ENCODE data around the gene ACCSL.

The ACCSL gene

DNA sequence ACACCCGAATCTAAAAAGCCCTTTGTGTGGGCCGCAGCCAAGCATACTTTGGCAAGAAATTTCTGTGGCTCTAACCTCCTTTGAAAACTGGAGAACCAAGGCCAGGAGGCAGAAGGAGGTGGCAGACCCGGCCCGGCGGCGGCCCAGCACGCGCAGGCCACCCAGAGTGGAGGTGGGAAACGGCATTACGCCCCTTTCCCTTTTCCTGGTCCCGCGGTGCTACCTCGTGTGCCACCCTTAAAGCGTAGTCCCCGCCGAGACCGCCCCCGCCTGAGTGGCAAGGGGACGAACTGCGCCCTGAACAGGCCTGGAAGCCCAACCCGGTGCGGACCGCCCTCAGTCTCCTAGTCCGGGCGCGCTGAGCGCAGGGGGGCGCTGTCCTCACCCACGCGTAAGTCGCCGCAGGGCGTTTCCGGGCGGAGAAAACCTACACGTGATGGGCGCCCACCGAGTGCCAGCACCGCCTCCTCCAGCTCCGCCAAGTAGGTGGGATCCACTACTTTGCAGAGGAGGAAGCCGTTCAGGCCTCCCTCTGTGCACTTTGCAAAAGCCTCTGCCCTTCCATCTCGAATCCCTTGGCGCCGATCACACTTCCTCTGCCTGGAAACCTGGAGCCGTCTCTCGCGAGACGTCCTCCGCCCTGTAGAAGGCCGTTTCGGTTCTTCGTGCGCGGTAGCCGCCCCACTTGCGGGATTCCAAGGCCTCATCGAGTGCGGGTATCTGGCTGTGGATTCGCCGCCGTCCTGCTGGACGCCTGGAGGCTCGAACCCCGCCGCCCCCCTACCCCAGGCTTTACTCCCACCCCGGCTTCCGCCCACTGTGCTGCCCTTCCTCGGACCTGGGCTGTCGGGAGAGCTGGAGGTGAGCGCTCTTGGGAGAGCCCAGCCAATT, 18.3 kb downstream of the ACCSL start, which contains the start of gene ACCS:
ACCS (plus strand) TSS at position 430 of the 891 bp plus-strand sequence. CDS start 1,358 bp downstream, outside the sequence.
- peak; percentile 92 for DNase-seq

GRCh38 chr11:44066732-44067141, 19.0 kb downstream of the ACCSL start:
- DNase-seq, result no peak

DNA sequence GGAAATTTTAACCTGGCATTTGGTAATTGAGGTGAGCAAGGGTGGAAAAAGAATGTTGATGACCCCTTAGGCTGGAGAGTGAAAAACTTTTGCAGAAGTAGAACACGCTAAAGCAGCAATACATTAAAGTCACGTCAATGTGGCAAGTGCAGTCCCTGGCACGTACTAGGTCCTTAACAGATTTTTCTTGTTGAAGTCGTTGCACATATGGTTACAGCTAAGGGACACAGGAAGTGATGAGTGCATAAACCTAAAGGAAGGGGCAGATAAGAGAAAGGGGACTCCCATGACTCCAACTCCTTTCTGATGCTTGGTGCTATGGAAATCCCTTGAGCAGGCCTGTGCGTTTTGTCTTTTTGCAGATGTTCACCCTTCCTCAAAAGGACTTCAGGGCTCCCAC, 19.5 kb downstream of the ACCSL start:
- DNase-seq, result no peak

- no peak for DNase-seq
Observed at GRCh38 chr11:44068180-44068579, 20.4 kb downstream of the ACCSL start.

- DNase-seq, result no peak
Observed at GRCh38 chr11:44071157-44071556, 23.4 kb downstream of the ACCSL start.

- no peak for DNase-seq
Observed at GRCh38 chr11:44072757-44073658, 25.2 kb downstream of the ACCSL start.

DNA sequence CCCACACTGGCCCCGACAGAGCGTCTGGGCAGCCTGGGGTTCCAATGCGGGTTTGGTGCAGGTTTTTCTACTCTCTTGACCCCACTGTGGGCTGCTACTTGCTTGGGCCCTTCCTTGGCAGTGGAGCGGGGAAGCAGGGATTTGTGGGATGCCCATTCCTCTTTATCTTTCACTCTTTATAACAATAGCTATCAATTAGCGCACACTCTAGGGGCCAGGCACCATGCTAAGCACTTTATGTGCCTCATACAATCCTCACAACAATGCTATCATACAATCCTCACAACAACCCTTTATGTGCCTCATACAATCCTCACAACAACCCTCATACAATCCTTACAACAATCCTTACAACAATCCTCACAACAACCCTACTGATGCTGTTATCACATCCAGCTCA, 31.0 kb downstream of the ACCSL start:
- no peak for DNase-seq

DNA sequence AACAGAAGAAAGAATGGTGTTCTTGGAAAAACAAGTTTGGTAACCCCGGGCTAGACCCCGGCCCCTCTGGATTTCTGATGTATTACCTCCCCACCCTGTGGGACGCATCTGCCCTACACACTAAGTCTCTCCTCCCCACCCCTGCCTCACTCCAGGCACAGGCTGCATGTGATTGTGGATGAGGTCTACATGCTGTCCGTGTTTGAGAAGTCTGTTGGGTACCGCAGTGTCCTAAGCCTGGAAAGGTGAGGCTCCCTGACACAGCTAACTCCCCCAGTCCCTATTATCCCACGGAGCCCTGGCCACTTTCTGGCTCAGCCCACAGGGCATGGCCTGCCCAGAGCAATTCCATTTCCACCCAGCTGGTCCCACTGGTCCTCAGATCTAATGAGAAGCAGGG, 31.6 kb downstream of the ACCSL start:
- no peak for DNase-seq

GRCh38 chr11:44080951-44081350, 33.2 kb downstream of the ACCSL start:
- no peak for DNase-seq

GRCh38 chr11:44082645-44083044, 34.9 kb downstream of the ACCSL start:
- no peak for DNase-seq

DNA sequence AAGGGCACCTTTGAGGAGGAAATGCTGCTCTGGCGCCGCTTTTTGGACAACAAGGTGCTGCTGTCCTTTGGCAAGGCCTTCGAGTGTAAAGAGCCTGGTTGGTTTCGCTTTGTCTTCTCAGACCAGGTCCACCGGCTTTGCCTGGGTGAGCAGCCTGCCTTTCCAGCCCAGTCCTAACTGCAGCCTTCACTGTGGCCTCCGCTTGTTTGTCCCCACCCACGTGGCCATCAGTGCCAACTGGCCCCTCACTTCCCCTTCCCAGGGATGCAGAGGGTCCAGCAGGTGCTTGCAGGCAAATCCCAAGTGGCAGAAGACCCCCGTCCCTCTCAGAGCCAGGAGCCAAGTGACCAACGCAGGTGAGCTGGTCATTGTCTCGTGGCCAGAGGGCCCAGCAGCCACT, 35.7 kb downstream of the ACCSL start:
- no peak for DNase-seq

DNA sequence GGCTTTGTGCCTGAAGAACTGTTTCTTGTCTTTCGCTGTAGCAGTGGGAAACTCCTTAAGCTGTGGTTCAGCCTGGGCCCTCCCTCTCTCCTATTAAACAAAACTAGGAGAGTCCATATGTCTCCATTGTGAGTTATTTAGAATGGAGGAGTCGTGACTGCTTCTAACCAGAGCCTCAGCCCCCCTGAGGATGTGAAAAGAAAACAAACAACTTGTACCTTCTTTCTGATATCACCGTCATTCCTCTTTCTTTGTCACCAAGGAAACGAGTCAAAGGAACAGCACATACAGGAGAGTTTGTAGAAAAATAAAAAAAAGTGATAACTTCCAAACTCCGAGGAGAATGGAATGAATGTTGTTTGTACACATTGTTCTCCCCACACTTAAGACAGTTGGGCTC, 36.1 kb downstream of the ACCSL start:
- DNase-seq, result no peak

GRCh38 chr11:44085330-44085729, 37.5 kb downstream of the ACCSL start:
- no peak for DNase-seq

- no peak for DNase-seq
Observed at GRCh38 chr11:44088377-44088776, 40.6 kb downstream of the ACCSL start.

- no peak for DNase-seq
Observed at GRCh38 chr11:44088871-44089270, 41.1 kb downstream of the ACCSL start.

GRCh38 chr11:44090539-44090938, 42.8 kb downstream of the ACCSL start:
- DNase-seq, result no peak

DNA sequence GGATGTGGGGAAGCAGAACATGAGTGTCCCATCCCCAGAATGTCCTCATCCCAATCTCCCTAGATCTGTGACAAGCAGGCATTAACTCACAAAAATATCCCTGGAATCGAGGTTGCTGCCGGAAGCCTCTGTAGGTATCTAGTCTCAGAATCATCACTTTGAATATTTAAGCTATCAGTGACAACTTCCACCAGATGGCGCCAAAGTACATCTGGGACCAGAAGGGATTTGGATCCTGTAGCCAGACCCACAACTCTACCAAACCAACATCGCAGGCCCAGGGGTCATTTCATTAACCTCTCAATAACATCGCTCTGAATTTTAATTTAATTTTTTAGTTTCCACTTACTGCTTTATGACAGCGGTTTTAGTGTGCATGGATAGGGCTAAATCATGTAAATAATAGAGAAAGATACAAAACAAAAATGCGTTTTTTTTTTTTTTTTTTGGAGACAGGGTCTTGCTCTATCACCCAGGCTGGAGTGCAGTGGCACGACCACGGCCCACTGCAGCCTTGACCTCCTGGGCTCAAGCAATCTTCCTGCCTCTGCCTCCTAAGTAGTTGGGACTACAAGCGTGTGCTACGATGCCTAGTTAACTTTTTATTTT, 46.6 kb downstream of the ACCSL start:
- DNase-seq, result peak; percentile 85

DNA sequence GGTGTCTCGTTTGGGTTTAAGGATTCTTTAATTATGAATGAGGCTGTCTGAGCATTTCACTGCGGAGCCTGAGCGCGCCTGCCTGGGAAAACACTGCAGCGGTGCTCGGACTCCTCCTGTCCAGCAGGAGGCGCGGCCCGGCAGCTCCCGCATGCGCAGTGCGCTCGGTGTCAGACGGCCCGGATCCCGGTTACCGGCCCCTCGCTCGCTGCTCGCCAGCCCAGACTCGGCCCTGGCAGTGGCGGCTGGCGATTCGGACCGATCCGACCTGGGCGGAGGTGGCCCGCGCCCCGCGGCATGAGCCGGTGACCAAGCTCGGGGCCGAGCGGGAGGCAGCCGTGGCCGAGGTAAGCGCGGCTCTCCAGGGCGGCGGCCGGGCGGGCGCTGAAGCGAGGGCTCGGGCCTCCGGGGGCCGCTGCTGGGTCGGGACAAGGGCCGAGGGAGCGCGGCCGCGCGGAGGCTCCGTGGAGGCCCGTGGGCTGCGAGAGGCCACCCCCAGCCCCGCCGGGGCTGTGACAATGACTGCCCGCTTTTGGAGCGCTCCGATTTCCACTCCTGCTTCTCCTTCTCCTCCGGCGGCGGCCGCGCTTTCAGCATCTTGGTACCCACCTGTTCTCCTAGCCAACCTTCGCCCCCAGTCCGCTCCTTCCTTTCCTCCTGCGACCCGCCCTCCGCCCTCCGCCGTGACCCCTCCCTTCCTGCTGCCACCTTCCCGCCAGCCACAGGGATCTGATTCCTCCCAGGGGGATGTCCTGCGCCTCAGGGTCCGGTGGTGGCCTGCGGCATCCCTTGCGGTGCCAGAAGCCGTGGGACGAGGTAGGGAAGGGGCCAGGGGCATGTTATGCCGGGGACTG, 48.0 kb downstream of the ACCSL start, which contains the start of gene EXT2:
EXT2 (plus strand) TSS at position 173 of the 854 bp plus-strand sequence. CDS start 12,035 bp downstream, outside the sequence.
- peak; percentile 94 for DNase-seq

- DNase-seq, result no peak
Observed at GRCh38 chr11:44096360-44097185, 48.8 kb downstream of the ACCSL start.

GRCh38 chr11:44097821-44098220, 50.0 kb downstream of the ACCSL start:
- DNase-seq, result no peak

DNA sequence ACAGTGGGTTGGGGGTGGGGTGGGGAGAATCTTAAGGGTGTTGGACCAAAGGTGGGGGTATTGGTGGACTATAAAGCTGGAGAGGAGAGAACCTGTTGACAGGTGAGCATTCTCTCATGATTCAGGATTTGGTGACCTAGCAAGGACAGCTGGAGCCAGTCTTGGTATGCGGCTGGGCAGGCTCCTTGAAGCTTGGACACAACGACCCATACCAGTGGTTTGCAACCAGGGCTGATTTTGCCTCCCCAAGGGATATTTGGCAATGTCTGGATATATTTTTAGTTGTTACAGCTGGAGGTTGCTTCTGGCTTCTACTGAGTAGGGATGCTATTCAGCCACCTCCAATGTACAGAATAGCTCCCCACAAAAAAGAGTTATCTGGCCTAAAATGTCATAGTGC, 53.3 kb downstream of the ACCSL start:
- no peak for DNase-seq
